ENCODE results near the gene TNNI3K.
A peak's percentile ranks its signal among the peaks of the same experiment; 100 is the strongest.

TNNI3K gene

GRCh38 chr1:74534241-74534640 lies 299.1 kb downstream of the TNNI3K start:
- H3K9me3 Mint-ChIP-seq = no peaks in the 10 kb centered on the region
- H3K4me1 Mint-ChIP-seq (ENCODE audit: low read depth) = no peaks in the 10 kb centered on the region
- H3K27ac Mint-ChIP-seq = no peak overlapping the region
- no peaks in the 10 kb centered on the region for H3K36me3 Mint-ChIP-seq (ENCODE audit: low read depth)
- H3K4me3 Mint-ChIP-seq = no peak overlapping the region
- no peaks in the 10 kb centered on the region for H3K27me3 Mint-ChIP-seq

GRCh38 chr1:74545821-74546220 lies 310.6 kb downstream of the TNNI3K start:
- H3K4me1 Mint-ChIP-seq (ENCODE audit: low read depth) = no peaks in the 10 kb centered on the region
- no peaks in the 10 kb centered on the region for H3K27me3 Mint-ChIP-seq
- no peak overlapping the region for H3K4me3 Mint-ChIP-seq
- H3K27ac Mint-ChIP-seq = no peak overlapping the region
- H3K36me3 Mint-ChIP-seq (ENCODE audit: low read depth) = no peaks in the 10 kb centered on the region
- H3K9me3 Mint-ChIP-seq = no peaks in the 10 kb centered on the region

- no peaks in the 10 kb centered on the region for H3K9me3 Mint-ChIP-seq
- no peaks in the 10 kb centered on the region for H3K36me3 Mint-ChIP-seq (ENCODE audit: low read depth)
- H3K27me3 Mint-ChIP-seq = no peaks in the 10 kb centered on the region
- no peak overlapping the region for H3K4me3 Mint-ChIP-seq
- H3K27ac Mint-ChIP-seq = no peak overlapping the region
- no peaks in the 10 kb centered on the region for H3K4me1 Mint-ChIP-seq (ENCODE audit: low read depth)
These were observed 314.0 kb downstream of the TNNI3K start for GRCh38 chr1:74548961-74549750.

- Mint-ChIP-seq H3K9me3 (no peaks in the 10 kb centered on the region), H3K27me3 (no peaks in the 10 kb centered on the region), H3K4me1 (ENCODE audit: low read depth) (no peaks in the 10 kb centered on the region), H3K27ac (no peak overlapping the region), H3K4me3 (no peak overlapping the region), H3K36me3 (ENCODE audit: low read depth) (no peaks in the 10 kb centered on the region)
These were observed 314.7 kb downstream of the TNNI3K start for GRCh38 chr1:74549932-74550331.

- Mint-ChIP-seq H3K36me3 (ENCODE audit: low read depth) (no peaks in the 10 kb centered on the region), H3K27ac (no peak overlapping the region), H3K4me3 (no peak overlapping the region), H3K4me1 (ENCODE audit: low read depth) (no peaks in the 10 kb centered on the region), H3K27me3 (peaks cover 6% of the 10 kb centered on the region), H3K9me3 (no peaks in the 10 kb centered on the region)
These were observed 335.8 kb downstream of the TNNI3K start for GRCh38 chr1:74570797-74571492.

GRCh38 chr1:74571493-74571800 lies 336.3 kb downstream of the TNNI3K start:
- H3K4me1 Mint-ChIP-seq (ENCODE audit: low read depth) = no peaks in the 10 kb centered on the region
- H3K27ac Mint-ChIP-seq = no peak overlapping the region
- no peak overlapping the region for H3K4me3 Mint-ChIP-seq
- H3K36me3 Mint-ChIP-seq (ENCODE audit: low read depth) = no peaks in the 10 kb centered on the region
- peaks cover 6% of the 10 kb centered on the region for H3K27me3 Mint-ChIP-seq
- no peaks in the 10 kb centered on the region for H3K9me3 Mint-ChIP-seq

- H3K36me3 Mint-ChIP-seq (ENCODE audit: low read depth) = no peaks in the 10 kb centered on the region
- no peaks in the 10 kb centered on the region for H3K4me1 Mint-ChIP-seq (ENCODE audit: low read depth)
- H3K27me3 Mint-ChIP-seq = peaks cover 6% of the 10 kb centered on the region
- no peak overlapping the region for H3K27ac Mint-ChIP-seq
- no peak overlapping the region for H3K4me3 Mint-ChIP-seq
- no peaks in the 10 kb centered on the region for H3K9me3 Mint-ChIP-seq
These were observed 336.7 kb downstream of the TNNI3K start for GRCh38 chr1:74571891-74572290.

GRCh38 chr1:74578101-74578500 lies 342.9 kb downstream of the TNNI3K start:
- Mint-ChIP-seq H3K4me1 (ENCODE audit: low read depth) (no peaks in the 10 kb centered on the region), H3K27me3 (peaks cover 3% of the 10 kb centered on the region), H3K9me3 (no peaks in the 10 kb centered on the region), H3K27ac (no peak overlapping the region), H3K36me3 (ENCODE audit: low read depth) (no peaks in the 10 kb centered on the region), H3K4me3 (no peak overlapping the region)

GRCh38 chr1:74579425-74579824 lies 344.2 kb downstream of the TNNI3K start:
- no peaks in the 10 kb centered on the region for H3K4me1 Mint-ChIP-seq (ENCODE audit: low read depth)
- H3K4me3 Mint-ChIP-seq = no peak overlapping the region
- H3K27ac Mint-ChIP-seq = no peak overlapping the region
- H3K9me3 Mint-ChIP-seq = no peaks in the 10 kb centered on the region
- no peaks in the 10 kb centered on the region for H3K36me3 Mint-ChIP-seq (ENCODE audit: low read depth)
- H3K27me3 Mint-ChIP-seq = peaks cover 6% of the 10 kb centered on the region

- H3K4me3 Mint-ChIP-seq = no peak overlapping the region
- H3K9me3 Mint-ChIP-seq = no peaks in the 10 kb centered on the region
- no peak overlapping the region for H3K27ac Mint-ChIP-seq
- H3K27me3 Mint-ChIP-seq = peaks cover 5% of the 10 kb centered on the region
- no peaks in the 10 kb centered on the region for H3K4me1 Mint-ChIP-seq (ENCODE audit: low read depth)
- no peaks in the 10 kb centered on the region for H3K36me3 Mint-ChIP-seq (ENCODE audit: low read depth)
These were observed 348.2 kb downstream of the TNNI3K start for GRCh38 chr1:74583397-74583796.

GRCh38 chr1:74584185-74584584 lies 349.0 kb downstream of the TNNI3K start:
- Mint-ChIP-seq H3K27me3 (peaks cover 5% of the 10 kb centered on the region), H3K4me3 (no peak overlapping the region), H3K36me3 (ENCODE audit: low read depth) (no peaks in the 10 kb centered on the region), H3K9me3 (no peaks in the 10 kb centered on the region), H3K4me1 (ENCODE audit: low read depth) (no peaks in the 10 kb centered on the region), H3K27ac (no peak overlapping the region)

GRCh38 chr1:74586253-74586897 lies 351.2 kb downstream of the TNNI3K start:
- H3K4me3 Mint-ChIP-seq = peak overlapping the region; percentile 25
- H3K27ac Mint-ChIP-seq = no peak overlapping the region
- peaks cover 5% of the 10 kb centered on the region for H3K27me3 Mint-ChIP-seq
- H3K4me1 Mint-ChIP-seq (ENCODE audit: low read depth) = no peaks in the 10 kb centered on the region
- no peaks in the 10 kb centered on the region for H3K9me3 Mint-ChIP-seq
- no peaks in the 10 kb centered on the region for H3K36me3 Mint-ChIP-seq (ENCODE audit: low read depth)

- Mint-ChIP-seq H3K4me1 (ENCODE audit: low read depth) (no peaks in the 10 kb centered on the region), H3K27me3 (peaks cover 5% of the 10 kb centered on the region), H3K9me3 (no peaks in the 10 kb centered on the region), H3K27ac (no peak overlapping the region), H3K36me3 (ENCODE audit: low read depth) (no peaks in the 10 kb centered on the region), H3K4me3 (no peak overlapping the region)
These were observed 352.7 kb downstream of the TNNI3K start for GRCh38 chr1:74587888-74588287.

- Mint-ChIP-seq H3K27ac (no peak overlapping the region), H3K36me3 (ENCODE audit: low read depth) (no peaks in the 10 kb centered on the region), H3K4me3 (no peak overlapping the region), H3K9me3 (no peaks in the 10 kb centered on the region), H3K27me3 (no peaks in the 10 kb centered on the region), H3K4me1 (ENCODE audit: low read depth) (no peaks in the 10 kb centered on the region)
These were observed 355.1 kb downstream of the TNNI3K start for GRCh38 chr1:74590288-74590687.

GRCh38 chr1:74591949-74592348 lies 356.8 kb downstream of the TNNI3K start:
- no peaks in the 10 kb centered on the region for H3K27me3 Mint-ChIP-seq
- H3K4me1 Mint-ChIP-seq (ENCODE audit: low read depth) = no peaks in the 10 kb centered on the region
- no peaks in the 10 kb centered on the region for H3K9me3 Mint-ChIP-seq
- H3K4me3 Mint-ChIP-seq = no peak overlapping the region
- H3K27ac Mint-ChIP-seq = no peak overlapping the region
- no peaks in the 10 kb centered on the region for H3K36me3 Mint-ChIP-seq (ENCODE audit: low read depth)

Measured in stimulated activated naive CD8-positive, alpha-beta T cell treated with anti-CD3 and anti-CD28 coated beads, Interleukin-15, Interleukin-2, amounts not matched to agents 100 ng/mL and 50 ng/mL, for 24 hours (primary cell).